Measurements from ENCODE around the gene DYRK1B. TPM values are rescaled to one million over a fixed set of nuclear protein-coding genes. Genes with fewer than 3 reads are reported as not detected.
"Not testable (repeated sequence)": the region's sequence is repeated elsewhere in the genome, so short reads cannot be mapped to it uniquely, and the experiment has no call there.

Gene DYRK1B
- total RNA-seq, 1 donor from 2014 or later = 31.7 TPM

- no peak for DNase-seq (ENCODE audit: extremely low spot score, unreplicated experiment)
- no peak overlapping the region for H3K27ac Mint-ChIP-seq (ENCODE audit: unreplicated experiment)
- H3K36me3 Mint-ChIP-seq (ENCODE audit: unreplicated experiment) = peaks cover 12% of the 10 kb centered on the region
- peaks cover 2% of the 10 kb centered on the region for H3K4me1 Mint-ChIP-seq (ENCODE audit: unreplicated experiment)
- no peaks in the 10 kb centered on the region for H3K27me3 Mint-ChIP-seq (ENCODE audit: unreplicated experiment)
- no peak overlapping the region for H3K4me3 Mint-ChIP-seq (ENCODE audit: unreplicated experiment)
- no peak for TF ChIP-seq CTCF (IDR thresholded peaks at IDR 0.05)
- H3K9me3 Mint-ChIP-seq (ENCODE audit: unreplicated experiment) = peaks cover 3% of the 10 kb centered on the region
Observed at GRCh38 chr19:39813264-39813993, 20.5 kb downstream of the DYRK1B start.

- Mint-ChIP-seq H3K4me3 (ENCODE audit: unreplicated experiment) (no peak overlapping the region), H3K27me3 (ENCODE audit: unreplicated experiment) (no peaks in the 10 kb centered on the region), H3K9me3 (ENCODE audit: unreplicated experiment) (peaks cover 4% of the 10 kb centered on the region), H3K4me1 (ENCODE audit: unreplicated experiment) (peaks cover 2% of the 10 kb centered on the region), H3K36me3 (ENCODE audit: unreplicated experiment) (peaks cover 4% of the 10 kb centered on the region), H3K27ac (ENCODE audit: unreplicated experiment) (no peak overlapping the region)
- no peak for DNase-seq (ENCODE audit: extremely low spot score, unreplicated experiment)
- no peak for TF ChIP-seq CTCF (IDR thresholded peaks at IDR 0.05)
Observed at GRCh38 chr19:39811064-39811463, 22.9 kb downstream of the DYRK1B start.

GRCh38 chr19:39810424-39810823 is 23.5 kb downstream of the DYRK1B start:
- no peak for TF ChIP-seq CTCF (IDR thresholded peaks at IDR 0.05)
- peaks cover under 1% of the 10 kb centered on the region for H3K4me1 Mint-ChIP-seq (ENCODE audit: unreplicated experiment)
- H3K4me3 Mint-ChIP-seq (ENCODE audit: unreplicated experiment) = no peak overlapping the region
- no peak overlapping the region for H3K27ac Mint-ChIP-seq (ENCODE audit: unreplicated experiment)
- no peaks in the 10 kb centered on the region for H3K27me3 Mint-ChIP-seq (ENCODE audit: unreplicated experiment)
- peaks cover 4% of the 10 kb centered on the region for H3K9me3 Mint-ChIP-seq (ENCODE audit: unreplicated experiment)
- no peak for DNase-seq (ENCODE audit: extremely low spot score, unreplicated experiment)
- H3K36me3 Mint-ChIP-seq (ENCODE audit: unreplicated experiment) = peaks cover 2% of the 10 kb centered on the region

GRCh38 chr19:39809368-39809767 is 24.6 kb downstream of the DYRK1B start:
- H3K4me1 Mint-ChIP-seq (ENCODE audit: unreplicated experiment) = no peaks in the 10 kb centered on the region
- no peak overlapping the region for H3K27ac Mint-ChIP-seq (ENCODE audit: unreplicated experiment)
- peaks cover 2% of the 10 kb centered on the region for H3K36me3 Mint-ChIP-seq (ENCODE audit: unreplicated experiment)
- H3K27me3 Mint-ChIP-seq (ENCODE audit: unreplicated experiment) = no peaks in the 10 kb centered on the region
- DNase-seq (ENCODE audit: extremely low spot score, unreplicated experiment) = no peak
- H3K4me3 Mint-ChIP-seq (ENCODE audit: unreplicated experiment) = no peak overlapping the region
- peaks cover 4% of the 10 kb centered on the region for H3K9me3 Mint-ChIP-seq (ENCODE audit: unreplicated experiment)
- TF ChIP-seq CTCF (IDR thresholded peaks at IDR 0.05) = no peak

- not testable (repeated sequence) for H3K27ac Mint-ChIP-seq (ENCODE audit: unreplicated experiment); H3K36me3 Mint-ChIP-seq (ENCODE audit: unreplicated experiment); H3K27me3 Mint-ChIP-seq (ENCODE audit: unreplicated experiment); H3K9me3 Mint-ChIP-seq (ENCODE audit: unreplicated experiment); H3K4me1 Mint-ChIP-seq (ENCODE audit: unreplicated experiment); DNase-seq (ENCODE audit: extremely low spot score, unreplicated experiment); H3K4me3 Mint-ChIP-seq (ENCODE audit: unreplicated experiment)
Observed at GRCh38 chr19:39808688-39809087, 25.3 kb downstream of the DYRK1B start.
